ENCODE data around the gene CD96.

DNA sequence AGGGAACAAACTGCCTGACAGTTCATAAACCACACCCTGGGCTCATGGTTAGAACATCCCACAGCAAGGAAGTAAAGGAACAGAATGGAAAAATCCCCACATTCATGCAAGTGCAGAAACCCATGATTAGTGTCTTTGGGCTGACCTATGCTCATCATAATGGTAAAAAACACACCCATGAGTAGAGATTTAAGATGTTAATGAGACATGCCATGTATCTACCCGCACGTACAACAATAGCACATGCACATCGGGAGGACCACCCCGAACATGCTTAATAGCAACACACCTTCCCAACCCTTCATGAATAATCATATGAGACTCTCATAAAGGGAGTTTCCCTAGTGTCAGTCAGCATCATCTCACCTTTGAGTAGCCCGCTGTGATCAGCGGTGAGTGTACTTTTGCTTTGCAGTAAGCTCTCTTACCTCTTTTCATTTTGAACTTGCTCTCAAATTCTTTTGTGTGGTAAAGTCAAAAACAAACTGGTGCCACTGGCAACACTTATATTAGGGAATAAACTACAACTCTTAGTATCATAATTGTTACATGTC lies 30.0 kb downstream of the CD96 start:
- no peak for TF ChIP-seq GATA3 (IDR thresholded peaks at IDR 0.05; ENCODE audit: low read depth, low read length)
- no peak for TF ChIP-seq GATA2 (IDR thresholded peaks at IDR 0.05; ENCODE audit: low read depth, low read length)
